ENCODE data around the gene APC.

The APC gene

GRCh38 chr5:112784726-112785125 is 47.0 kb downstream of the APC start:
- no peak for DNase-seq (ENCODE audit: low spot score)

- no peak for DNase-seq (ENCODE audit: low spot score)
These were observed 49.6 kb downstream of the APC start for GRCh38 chr5:112787261-112787660.

GRCh38 chr5:112787896-112788295 is 50.2 kb downstream of the APC start:
- DNase-seq (ENCODE audit: low spot score): no peak

DNA sequence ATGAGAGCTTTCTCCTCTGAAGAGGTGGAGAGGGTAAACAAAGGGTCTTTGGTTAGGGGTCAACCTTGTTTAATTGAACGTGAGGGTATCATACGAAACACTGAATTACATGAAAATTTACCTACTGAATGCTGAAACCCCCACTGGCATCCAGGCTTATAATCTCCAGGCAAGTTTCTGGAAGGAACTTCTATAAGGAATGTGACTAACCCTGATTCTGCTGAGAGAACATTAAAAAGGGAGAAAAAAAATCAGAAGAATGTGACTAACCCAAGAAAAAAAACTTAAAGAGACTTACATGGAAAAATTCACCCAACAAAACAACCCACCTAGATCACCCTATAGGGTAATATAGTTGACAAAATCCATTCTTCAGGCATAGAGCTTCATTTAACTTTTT is 55.5 kb downstream of the APC start:
- no peak for DNase-seq (ENCODE audit: low spot score)

DNA sequence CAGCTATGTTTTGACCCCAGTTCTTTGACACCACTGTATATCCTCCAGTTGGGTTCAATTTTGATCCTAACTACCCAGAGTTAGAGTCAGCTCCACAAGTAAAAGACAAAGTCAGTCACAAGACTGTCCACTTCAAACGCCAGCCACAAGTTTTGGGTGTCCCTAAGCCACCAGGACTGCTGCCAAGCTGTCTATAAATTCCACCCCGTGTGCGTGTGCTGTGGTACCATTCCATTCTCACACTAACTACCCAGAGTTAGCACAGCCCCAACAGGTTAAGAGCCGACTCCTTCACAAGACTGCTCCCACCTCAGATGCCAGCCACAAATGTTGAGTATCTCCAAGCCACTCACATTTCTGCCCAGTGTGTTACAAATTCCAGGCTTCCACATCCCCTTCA is 56.7 kb downstream of the APC start:
- no peak for DNase-seq (ENCODE audit: low spot score)

- peak; percentile 72 for DNase-seq (ENCODE audit: low spot score)
These were observed 57.7 kb downstream of the APC start for GRCh38 chr5:112795342-112795741.

DNA sequence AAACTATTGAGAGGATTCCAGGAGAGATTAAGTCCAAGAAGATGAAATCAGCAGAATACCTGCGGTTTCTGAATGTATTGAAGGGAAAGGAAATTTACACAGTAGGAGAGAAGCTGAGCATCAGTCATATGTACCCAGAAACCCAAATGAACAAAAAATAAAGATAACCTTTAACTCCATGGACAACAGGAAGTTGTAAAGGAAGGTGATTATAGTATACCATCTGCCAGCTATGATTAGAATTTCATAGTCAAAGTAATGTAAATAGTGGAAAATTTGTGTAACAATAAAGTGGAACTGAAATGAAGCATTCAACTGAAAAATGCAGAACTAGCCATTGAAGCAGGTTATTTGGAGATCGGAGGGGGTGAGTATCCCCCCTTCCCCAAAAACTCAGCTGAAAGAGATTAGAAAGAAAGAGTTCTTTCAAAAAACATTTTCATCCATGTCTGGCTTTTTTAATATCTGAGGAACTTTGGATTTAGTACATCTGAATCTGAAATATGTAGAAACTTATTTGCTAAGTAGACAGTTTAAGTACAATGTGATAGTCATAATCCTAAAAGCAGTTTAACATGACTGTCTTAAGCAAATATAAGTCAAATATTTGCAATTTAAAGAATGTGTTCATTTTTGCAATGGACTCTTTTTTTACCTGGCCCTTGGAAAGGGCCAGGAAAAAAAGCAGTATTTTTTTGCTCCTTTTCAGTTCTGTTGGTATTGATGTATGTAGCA is 58.4 kb downstream of the APC start:
- DNase-seq (ENCODE audit: low spot score): peak; percentile 21

DNA sequence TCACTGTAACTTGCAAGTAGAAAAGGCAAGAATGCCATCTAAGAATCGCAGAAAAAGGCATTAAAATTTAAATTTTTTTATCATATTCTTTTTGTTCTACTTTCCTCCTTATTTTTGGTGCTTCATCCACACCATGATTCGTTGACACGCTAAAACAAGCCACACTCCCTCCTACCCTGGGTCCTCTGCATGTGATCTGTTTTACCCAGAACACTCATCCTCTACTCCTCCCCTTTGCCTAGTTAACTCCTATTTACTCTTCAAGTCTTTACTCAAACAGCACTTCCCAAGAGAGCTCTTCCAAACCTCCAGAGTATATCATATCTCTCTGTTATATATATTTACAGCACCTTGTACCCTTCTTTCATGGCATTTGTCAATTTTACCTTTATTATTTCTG is 62.0 kb downstream of the APC start:
- DNase-seq (ENCODE audit: low spot score): no peak

DNA sequence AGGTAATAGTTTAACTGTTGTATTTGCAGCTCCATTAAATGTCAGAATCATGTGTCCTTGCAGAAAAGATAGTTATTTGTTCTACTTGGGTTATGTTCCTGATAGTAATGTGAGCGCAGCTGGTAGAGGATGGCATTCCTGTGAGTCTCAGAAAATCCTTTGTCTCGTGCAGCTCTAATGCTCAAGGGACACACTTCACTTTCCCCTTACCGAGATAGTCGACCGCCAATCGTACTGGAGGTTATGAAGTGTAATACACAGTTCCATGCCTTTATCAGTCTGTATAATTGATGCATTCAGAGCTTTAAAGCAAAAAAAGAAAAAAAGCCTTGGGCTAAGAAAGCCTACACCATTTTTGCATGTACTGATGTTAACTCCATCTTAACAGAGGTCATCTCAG is 63.2 kb downstream of the APC start:
- DNase-seq (ENCODE audit: low spot score): no peak

DNA sequence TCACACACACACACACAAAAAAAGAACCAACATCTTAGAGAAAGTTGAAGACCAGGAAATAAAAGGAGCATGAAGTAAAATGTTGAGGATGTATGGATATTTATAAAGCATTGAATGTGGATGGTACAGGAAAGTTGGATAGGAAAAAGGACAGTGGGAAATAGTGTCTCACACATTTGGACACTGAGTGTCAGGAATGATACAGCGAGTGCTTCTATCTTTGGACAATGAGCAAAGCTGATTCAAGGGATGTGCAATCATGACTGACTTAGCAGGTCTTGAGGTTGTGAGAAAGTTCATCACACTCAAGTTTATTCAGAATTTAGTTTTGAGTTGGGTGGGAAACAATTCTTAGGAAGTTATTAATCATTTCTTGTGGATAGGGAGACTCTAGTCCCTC is 73.3 kb downstream of the APC start:
- no peak for DNase-seq (ENCODE audit: low spot score)

- DNase-seq (ENCODE audit: low spot score): no peak
These were observed 74.9 kb downstream of the APC start for GRCh38 chr5:112812549-112812948.

GRCh38 chr5:112820246-112820645 is 82.6 kb downstream of the APC start:
- DNase-seq (ENCODE audit: low spot score): no peak

DNA sequence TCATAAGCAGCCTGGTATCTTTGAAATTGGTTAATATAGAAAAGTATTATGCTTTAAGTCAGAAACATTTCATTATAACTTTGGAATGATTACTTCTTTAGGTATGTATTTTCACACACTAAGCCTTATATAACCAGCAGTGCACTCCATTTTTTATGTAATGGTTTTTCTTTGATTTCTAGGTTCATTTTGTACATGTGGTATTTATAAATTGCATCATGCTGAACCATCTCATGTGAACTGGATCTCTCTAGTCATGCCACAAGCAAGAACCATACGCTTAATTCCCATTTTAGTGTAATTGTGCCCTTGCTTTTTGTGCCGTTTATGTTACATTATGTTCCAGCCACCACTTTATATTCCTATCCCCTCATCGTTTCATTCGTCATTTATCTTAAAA is 84.8 kb downstream of the APC start:
- no peak for DNase-seq (ENCODE audit: low spot score)

GRCh38 chr5:112823181-112823580 is 85.5 kb downstream of the APC start:
- no peak for DNase-seq (ENCODE audit: low spot score)

GRCh38 chr5:112823656-112824055 is 86.0 kb downstream of the APC start:
- DNase-seq (ENCODE audit: low spot score): no peak

GRCh38 chr5:112824197-112824596 is 86.5 kb downstream of the APC start:
- DNase-seq (ENCODE audit: low spot score): no peak

- DNase-seq (ENCODE audit: low spot score): no peak
These were observed 92.7 kb downstream of the APC start for GRCh38 chr5:112830378-112830777.

GRCh38 chr5:112833971-112834370 is 96.3 kb downstream of the APC start:
- DNase-seq (ENCODE audit: low spot score): no peak

GRCh38 chr5:112844489-112844888 is 106.8 kb downstream of the APC start:
- DNase-seq (ENCODE audit: low spot score): no peak

- no peak for DNase-seq (ENCODE audit: low spot score)
These were observed 108.9 kb downstream of the APC start for GRCh38 chr5:112846556-112846955.

DNA sequence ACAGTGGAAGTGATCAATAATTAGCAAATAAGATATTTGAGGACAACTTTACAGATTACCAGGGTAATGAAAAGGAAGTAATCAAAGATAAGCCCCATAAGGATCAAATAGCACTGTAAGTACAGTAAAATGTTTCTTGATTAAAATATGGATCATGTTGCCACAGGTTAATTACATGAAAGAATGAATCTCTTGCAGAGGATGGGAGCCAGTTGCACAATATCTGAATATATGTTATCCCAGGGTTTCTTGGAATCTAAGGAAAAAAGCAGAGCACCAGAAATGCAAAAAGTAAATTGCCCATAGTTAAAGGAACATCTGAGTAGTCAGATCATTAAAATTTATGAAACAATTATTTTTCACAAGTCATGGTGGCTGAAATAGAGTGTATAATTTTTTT is 109.6 kb downstream of the APC start:
- no peak for DNase-seq (ENCODE audit: low spot score)

DNA sequence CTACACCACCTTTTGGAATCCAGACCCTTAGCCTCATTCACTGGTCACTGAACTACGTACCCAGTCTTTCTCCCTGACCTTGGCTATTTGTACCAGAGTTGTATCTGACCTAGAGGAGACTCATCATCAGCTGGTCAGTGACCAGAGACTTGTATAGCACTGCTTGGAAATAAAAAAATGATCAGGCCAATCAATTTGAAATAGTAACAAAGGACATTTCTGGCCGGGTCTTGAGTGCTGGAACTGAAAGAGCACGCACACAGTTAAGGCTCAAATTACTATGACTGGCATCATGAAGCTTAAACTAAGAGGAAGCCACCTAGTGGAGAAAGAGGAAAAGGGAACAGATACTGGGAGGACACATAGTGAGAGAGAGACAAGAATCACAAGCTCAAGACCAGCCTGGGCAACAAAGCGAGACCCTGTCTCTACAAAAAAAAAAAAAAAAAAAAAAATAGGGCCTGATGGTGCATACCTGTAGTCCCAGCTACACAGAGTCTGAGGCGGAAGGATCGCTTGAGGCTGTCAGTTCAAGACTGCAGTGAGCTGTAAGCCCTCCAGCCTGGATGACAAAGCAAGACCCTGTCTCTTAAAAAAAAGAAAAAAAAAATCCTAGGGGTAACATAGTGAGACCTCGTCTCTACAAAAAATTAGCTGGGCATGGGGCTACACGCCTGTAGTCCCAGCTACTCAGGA is 110.6 kb downstream of the APC start:
- DNase-seq (ENCODE audit: low spot score): peak; percentile 72

DNA sequence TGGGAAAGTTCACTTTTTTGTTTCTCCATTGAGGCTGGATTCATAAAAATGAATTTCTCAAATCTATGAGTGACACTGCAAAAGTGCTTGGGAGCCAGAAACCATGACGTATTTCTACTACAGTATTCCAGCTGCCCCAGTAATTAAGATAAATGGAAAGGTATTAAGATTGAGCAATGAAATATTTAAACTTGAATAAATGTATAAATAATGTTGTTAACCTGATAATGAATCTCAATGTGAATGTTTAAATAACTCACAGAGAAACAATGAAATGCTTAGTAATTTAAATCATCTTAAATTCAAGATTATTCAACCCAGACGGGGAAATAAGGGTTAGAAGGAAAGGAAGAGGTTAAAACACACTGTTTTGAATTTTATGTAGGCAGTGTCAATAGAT is 112.2 kb downstream of the APC start:
- no peak for DNase-seq (ENCODE audit: low spot score)

DNA sequence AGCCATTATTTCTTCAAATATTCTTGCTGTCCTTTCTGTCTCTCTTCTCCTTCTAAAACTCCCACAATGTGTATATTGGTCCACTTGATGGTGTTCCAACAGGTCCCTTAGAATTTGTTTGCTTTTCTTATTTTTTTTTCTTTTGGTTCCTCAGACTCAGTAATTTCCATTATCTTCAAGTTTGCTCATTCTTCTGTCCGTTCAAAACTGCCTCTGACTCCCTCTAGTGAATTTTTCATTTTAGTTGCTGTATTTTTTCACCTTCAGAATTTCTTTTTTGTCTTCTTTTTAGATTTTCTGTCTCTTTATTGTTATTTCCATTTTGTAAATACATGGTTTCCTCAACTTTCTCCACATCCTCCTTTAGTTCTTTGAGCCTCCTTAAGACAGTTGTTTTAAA is 117.0 kb downstream of the APC start:
- no peak for DNase-seq (ENCODE audit: low spot score)

Measured in hematopoietic multipotent progenitor cell treated with erythropoietin and hydrocortisone succinate and interleukin-3 and kit ligand, for 15 days (in vitro differentiated cells).